HepG2 (cell line): ENCODE results near the gene DSG2. TPM values are rescaled to one million over a fixed set of nuclear protein-coding genes. Genes with fewer than 3 reads are reported as not detected.

Source experiments
- ADNP ChIP-seq: sonication (generic); formaldehyde crosslinking; IDR thresholded peaks from 2 replicates; pipeline ENCODE4 v1.4.0; 2020; ENCODE audit warnings: missing genetic modification reagents
- EP300 ChIP-seq, 3 experiments: sonication (generic) in 1 of 3; formaldehyde crosslinking in 1 of 3; IDR thresholded peaks; 2 replicates each; pipeline versions ENCODE4 v1.5.1 to v1.6.1; 2011 to 2020; ENCODE audit warnings: low read depth in 2 of 3, low read length in 2 of 3, borderline replicate concordance in 1 of 3, improper control_type of control experiment in 1 of 3, mild to moderate bottlenecking in 1 of 3, missing genetic modification reagents in 1 of 3, moderate library complexity in 1 of 3
- FOXM1 ChIP-seq: sonication (generic); formaldehyde crosslinking; IDR thresholded peaks from 2 replicates; pipeline ENCODE4 v1.5.0; 2020; ENCODE audit warnings: missing genetic modification reagents
- HIVEP1 ChIP-seq: sonication (generic); formaldehyde crosslinking; IDR thresholded peaks from 2 replicates; pipeline ENCODE4 v1.4.0; 2020; ENCODE audit warnings: mild to moderate bottlenecking, missing genetic modification reagents
- MAFK ChIP-seq, 2 experiments: IDR thresholded peaks in 1 of 2; conservative IDR thresholded peaks in 1 of 2; 2 replicates each; pipeline ENCODE4 v1.6.1; 2011; ENCODE audit warnings: improper control_type of control experiment in 2 of 2, low read length in 2 of 2
- NR2C2 ChIP-seq: sonication (generic); formaldehyde crosslinking; IDR thresholded peaks from 2 replicates; pipeline ENCODE4 v1.4.0; 2020; ENCODE audit warnings: missing genetic modification reagents, mild to moderate bottlenecking, moderate library complexity, borderline replicate concordance
- PHF21A ChIP-seq: sonication (generic); formaldehyde crosslinking; IDR thresholded peaks from 2 replicates; pipeline ENCODE4 v1.5.0; 2020; ENCODE audit warnings: mild to moderate bottlenecking, missing genetic modification reagents
- PHF5A ChIP-seq: IDR thresholded peaks from one replicate; pipeline ENCODE4 v1.6.1; 2018; ENCODE audit warnings: low read depth, missing genetic modification reagents; ENCODE audit not compliant: unreplicated experiment
- SP5 ChIP-seq: IDR thresholded peaks from 2 replicates; pipeline ENCODE4 v1.6.1; 2016; ENCODE audit warnings: low read depth, borderline replicate concordance
- TCF7L2 ChIP-seq: IDR thresholded peaks from 2 replicates; pipeline ENCODE4 v1.6.1; 2011; ENCODE audit warnings: mild to moderate bottlenecking, low read depth, low read length, moderate library complexity
- ZC3H13 ChIP-seq: sonication (generic); formaldehyde crosslinking; IDR thresholded peaks from 2 replicates; pipeline ENCODE4 v1.8.1; 2023; ENCODE audit warnings: mild to moderate bottlenecking, missing genetic modification reagents, moderate library complexity
- ZNF317 ChIP-seq: sonication (generic); formaldehyde crosslinking; IDR thresholded peaks from 2 replicates; pipeline ENCODE4 v1.5.0; 2020; ENCODE audit warnings: mild to moderate bottlenecking, missing genetic modification reagents
- ZNF337 ChIP-seq: sonication (generic); formaldehyde crosslinking; IDR thresholded peaks from 2 replicates; pipeline ENCODE4 v1.5.1; 2020; ENCODE audit warnings: missing genetic modification reagents, low read depth, mild to moderate bottlenecking, borderline replicate concordance
- ZNF383 ChIP-seq: sonication (generic); formaldehyde crosslinking; IDR thresholded peaks from 2 replicates; pipeline ENCODE4 v1.4.0; 2020; ENCODE audit warnings: missing genetic modification reagents, mild to moderate bottlenecking, borderline replicate concordance
- ZNF441 ChIP-seq: sonication (generic); formaldehyde crosslinking; IDR thresholded peaks from 2 replicates; pipeline ENCODE4 v1.7.0; 2021; ENCODE audit warnings: missing genetic modification reagents, borderline replicate concordance
- ZNF709 ChIP-seq: sonication (generic); formaldehyde crosslinking; IDR thresholded peaks from 2 replicates; pipeline ENCODE4 v1.5.0; 2020; ENCODE audit warnings: mild to moderate bottlenecking, missing genetic modification reagents
- ZNF724P ChIP-seq: sonication (generic); formaldehyde crosslinking; IDR thresholded peaks from 2 replicates; pipeline ENCODE4 v1.8.0; 2022; ENCODE audit warnings: missing genetic modification reagents, borderline replicate concordance
- ZSCAN22 ChIP-seq: sonication (generic); formaldehyde crosslinking; IDR thresholded peaks from 2 replicates; pipeline ENCODE4 v1.4.0; 2020; ENCODE audit warnings: mild to moderate bottlenecking, missing genetic modification reagents
- polyA plus RNA-seq, 8 experiments: library from polyadenylated mRNA; depleted of rRNA in 3 of 8; stranded (reverse) in 7 of 8; unstranded in 1 of 8; fragments of >200 nt; fragmentation: Illumina TruSeq in 4 of 8; extraction: Trizol in 4 of 8; gene quantifications; 2 replicates each; pipeline versions ENCODE4 v1.2.1 to v1.2.3, GENCODE V29; 2011 to 2016; ENCODE audit warnings: low read depth in 4 of 8, missing spikeins in 1 of 8, mixed read lengths in 1 of 8; ENCODE audit not compliant: insufficient read depth in 1 of 8
- total RNA-seq, 5 experiments: library from RNA; depleted of rRNA; stranded (reverse); fragments of >200 nt; fragmentation: Illumina TruSeq; extraction: Trizol; gene quantifications; 2 replicates each; pipeline ENCODE4 v1.2.3, GENCODE V29; 2016; ENCODE audit warnings: low read depth in 1 of 5
- TF ChIP-seq, protein P1 (sequence below): sonication (generic); formaldehyde crosslinking; IDR thresholded peaks from 2 replicates; pipeline ENCODE4 v1.4.0; 2020; ENCODE audit warnings: missing genetic modification reagents
- TF ChIP-seq, protein P2 (sequence below): sonication (generic); formaldehyde crosslinking; IDR thresholded peaks from 2 replicates; pipeline ENCODE4 v1.5.0; 2020; ENCODE audit warnings: mild to moderate bottlenecking, missing genetic modification reagents, borderline replicate concordance

DSG2 gene
- total and polyA plus RNA-seq, 2 of the 13 experiments (the other 11 are each of a cell fraction or from before 2014, with no cell fraction given) = 23.3 to 66.7 TPM

DNA sequence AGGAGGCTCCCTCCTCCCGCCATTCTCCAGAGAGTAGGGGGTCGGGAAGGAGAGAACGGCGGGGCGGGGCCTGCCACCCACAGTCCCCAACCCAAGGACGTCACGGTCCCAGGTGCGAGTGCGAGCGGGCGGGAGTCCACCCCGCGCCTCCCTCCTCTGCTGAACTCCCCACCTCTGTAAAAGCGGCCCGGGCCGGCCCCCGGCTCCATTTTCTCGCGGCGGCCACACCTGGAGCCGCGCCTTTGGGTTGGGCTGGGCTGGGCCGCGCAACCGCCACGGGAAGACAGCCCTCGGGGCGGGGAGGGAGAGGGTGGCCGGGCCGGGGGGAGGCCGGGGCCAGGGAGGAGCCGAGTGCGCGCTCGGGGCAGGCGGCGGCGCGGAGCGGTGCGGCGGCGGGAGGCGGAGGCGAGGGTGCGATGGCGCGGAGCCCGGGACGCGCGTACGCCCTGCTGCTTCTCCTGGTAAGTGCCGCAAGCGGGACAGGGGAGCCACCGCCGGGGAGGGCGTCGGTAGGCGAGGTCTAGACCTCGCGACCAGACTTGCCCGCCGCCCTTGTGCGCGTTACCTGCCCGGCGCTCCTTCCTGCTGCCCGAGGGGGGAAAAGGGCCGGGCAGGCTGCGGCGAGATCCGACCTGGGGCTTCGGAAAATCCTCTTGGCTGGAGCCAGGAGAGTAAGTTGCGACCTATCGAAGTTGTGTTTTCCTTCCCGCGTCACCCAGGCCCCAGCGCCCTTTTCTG is at the start of gene DSG2 (continued):
- TF ChIP-seq ADNP (CRISPR knock-in tag) (no peak), TCF7L2 (no peak), ZNF383 (no peak), PHF5A (no peak), ZNF337 (CRISPR knock-in tag) (no peak), EP300 (IDR thresholded peaks at IDR 0.05; ENCODE audit: low read depth in 2 of 2, low read length in 2 of 2) (no peak), EP300 (CRISPR knock-in tag; IDR thresholded peaks at IDR 0.05; ENCODE audit: borderline replicate concordance) (no peak), ZC3H13 (CRISPR knock-in tag) (no peak), ZNF709 (CRISPR knock-in tag) (no peak), NR2C2 (CRISPR knock-in tag) (no peak), ZNF724P (no peak), FOXM1 (CRISPR knock-in tag) (no peak), SP5 (no peak), MAFK (conservative IDR thresholded peaks at IDR 0.05 in 1 of 2, IDR thresholded peaks at IDR 0.05 in 1 of 2; ENCODE audit: low read length in 2 of 2) (no peak), ZNF441 (CRISPR knock-in tag) (no peak), HIVEP1 (CRISPR knock-in tag) (no peak), PHF21A (no peak), ZNF317 (CRISPR knock-in tag) (no peak), ZSCAN22 (no peak)
- TF ChIP-seq, protein P1, sequence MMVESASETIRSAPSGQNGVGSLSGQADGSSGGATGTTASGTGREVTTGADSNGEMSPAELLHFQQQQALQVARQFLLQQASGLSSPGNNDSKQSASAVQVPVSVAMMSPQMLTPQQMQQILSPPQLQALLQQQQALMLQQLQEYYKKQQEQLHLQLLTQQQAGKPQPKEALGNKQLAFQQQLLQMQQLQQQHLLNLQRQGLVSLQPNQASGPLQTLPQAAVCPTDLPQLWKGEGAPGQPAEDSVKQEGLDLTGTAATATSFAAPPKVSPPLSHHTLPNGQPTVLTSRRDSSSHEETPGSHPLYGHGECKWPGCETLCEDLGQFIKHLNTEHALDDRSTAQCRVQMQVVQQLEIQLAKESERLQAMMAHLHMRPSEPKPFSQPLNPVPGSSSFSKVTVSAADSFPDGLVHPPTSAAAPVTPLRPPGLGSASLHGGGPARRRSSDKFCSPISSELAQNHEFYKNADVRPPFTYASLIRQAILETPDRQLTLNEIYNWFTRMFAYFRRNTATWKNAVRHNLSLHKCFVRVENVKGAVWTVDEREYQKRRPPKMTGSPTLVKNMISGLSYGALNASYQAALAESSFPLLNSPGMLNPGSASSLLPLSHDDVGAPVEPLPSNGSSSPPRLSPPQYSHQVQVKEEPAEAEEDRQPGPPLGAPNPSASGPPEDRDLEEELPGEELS = peak; percentile 20; the same call in 1 of the 2 replicates
- TF ChIP-seq, protein P2, sequence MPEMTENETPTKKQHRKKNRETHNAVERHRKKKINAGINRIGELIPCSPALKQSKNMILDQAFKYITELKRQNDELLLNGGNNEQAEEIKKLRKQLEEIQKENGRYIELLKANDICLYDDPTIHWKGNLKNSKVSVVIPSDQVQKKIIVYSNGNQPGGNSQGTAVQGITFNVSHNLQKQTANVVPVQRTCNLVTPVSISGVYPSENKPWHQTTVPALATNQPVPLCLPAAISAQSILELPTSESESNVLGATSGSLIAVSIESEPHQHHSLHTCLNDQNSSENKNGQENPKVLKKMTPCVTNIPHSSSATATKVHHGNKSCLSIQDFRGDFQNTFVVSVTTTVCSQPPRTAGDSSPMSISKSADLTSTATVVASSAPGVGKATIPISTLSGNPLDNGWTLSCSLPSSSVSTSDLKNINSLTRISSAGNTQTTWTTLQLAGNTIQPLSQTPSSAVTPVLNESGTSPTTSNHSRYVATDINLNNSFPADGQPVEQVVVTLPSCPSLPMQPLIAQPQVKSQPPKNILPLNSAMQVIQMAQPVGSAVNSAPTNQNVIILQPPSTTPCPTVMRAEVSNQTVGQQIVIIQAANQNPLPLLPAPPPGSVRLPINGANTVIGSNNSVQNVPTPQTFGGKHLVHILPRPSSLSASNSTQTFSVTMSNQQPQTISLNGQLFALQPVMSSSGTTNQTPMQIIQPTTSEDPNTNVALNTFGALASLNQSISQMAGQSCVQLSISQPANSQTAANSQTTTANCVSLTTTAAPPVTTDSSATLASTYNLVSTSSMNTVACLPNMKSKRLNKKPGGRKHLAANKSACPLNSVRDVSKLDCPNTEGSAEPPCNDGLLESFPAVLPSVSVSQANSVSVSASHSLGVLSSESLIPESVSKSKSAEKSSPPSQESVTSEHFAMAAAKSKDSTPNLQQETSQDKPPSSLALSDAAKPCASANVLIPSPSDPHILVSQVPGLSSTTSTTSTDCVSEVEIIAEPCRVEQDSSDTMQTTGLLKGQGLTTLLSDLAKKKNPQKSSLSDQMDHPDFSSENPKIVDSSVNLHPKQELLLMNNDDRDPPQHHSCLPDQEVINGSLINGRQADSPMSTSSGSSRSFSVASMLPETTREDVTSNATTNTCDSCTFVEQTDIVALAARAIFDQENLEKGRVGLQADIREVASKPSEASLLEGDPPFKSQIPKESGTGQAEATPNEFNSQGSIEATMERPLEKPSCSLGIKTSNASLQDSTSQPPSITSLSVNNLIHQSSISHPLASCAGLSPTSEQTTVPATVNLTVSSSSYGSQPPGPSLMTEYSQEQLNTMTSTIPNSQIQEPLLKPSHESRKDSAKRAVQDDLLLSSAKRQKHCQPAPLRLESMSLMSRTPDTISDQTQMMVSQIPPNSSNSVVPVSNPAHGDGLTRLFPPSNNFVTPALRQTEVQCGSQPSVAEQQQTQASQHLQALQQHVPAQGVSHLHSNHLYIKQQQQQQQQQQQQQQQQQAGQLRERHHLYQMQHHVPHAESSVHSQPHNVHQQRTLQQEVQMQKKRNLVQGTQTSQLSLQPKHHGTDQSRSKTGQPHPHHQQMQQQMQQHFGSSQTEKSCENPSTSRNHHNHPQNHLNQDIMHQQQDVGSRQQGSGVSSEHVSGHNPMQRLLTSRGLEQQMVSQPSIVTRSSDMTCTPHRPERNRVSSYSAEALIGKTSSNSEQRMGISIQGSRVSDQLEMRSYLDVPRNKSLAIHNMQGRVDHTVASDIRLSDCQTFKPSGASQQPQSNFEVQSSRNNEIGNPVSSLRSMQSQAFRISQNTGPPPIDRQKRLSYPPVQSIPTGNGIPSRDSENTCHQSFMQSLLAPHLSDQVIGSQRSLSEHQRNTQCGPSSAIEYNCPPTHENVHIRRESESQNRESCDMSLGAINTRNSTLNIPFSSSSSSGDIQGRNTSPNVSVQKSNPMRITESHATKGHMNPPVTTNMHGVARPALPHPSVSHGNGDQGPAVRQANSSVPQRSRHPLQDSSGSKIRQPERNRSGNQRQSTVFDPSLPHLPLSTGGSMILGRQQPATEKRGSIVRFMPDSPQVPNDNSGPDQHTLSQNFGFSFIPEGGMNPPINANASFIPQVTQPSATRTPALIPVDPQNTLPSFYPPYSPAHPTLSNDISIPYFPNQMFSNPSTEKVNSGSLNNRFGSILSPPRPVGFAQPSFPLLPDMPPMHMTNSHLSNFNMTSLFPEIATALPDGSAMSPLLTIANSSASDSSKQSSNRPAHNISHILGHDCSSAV = no peak
